SH-SY5Y (cell line): ENCODE data around the gene NEGR1.

ENCODE experiments used
- GATA2 ChIP-seq: IDR thresholded peaks from 2 replicates; pipeline ENCODE4 v1.6.1; 2011; ENCODE audit warnings: mild to moderate bottlenecking, low read depth, low read length
- GATA3 ChIP-seq: IDR thresholded peaks from 2 replicates; pipeline ENCODE4 v1.6.1; 2011; ENCODE audit warnings: low read depth, mild to moderate bottlenecking, low read length, moderate library complexity

DNA sequence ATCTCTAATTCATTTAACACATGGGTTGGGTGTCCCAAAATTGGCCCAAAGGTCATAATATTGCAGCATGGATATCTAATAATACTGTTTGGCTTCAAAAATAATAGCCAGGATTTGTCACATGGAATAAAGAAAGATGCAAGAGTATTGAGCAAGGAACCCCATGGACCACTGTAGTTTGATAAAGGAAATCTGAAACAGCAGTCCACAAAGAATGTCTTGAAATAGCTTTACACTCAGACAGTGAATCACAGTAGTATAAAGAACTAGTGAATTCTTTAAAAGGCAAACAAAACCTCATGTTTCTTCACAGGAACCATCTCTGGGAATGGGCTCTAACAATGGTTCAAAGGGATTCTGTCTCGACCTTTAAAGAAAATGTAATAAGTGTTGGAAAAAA, 625.4 kb downstream of the NEGR1 start:
- TF ChIP-seq GATA2 (no peak), GATA3 (no peak)
